Gastroesophageal sphincter (tissue), 4 donors: Measurements from ENCODE around the gene GPR35. TPM values are rescaled to one million over a fixed set of nuclear protein-coding genes. Genes with fewer than 3 reads are reported as not detected.

Experiments
- ATAC-seq: fragments of 150-250 bp; one replicate; pipeline ENCODE4 v1.9.1; 2016; ENCODE audit warnings: mild to moderate bottlenecking, moderate library complexity
- H3K27ac ChIP-seq, 4 donors: fragments of 200-600 bp; sonication (generic) in 3 of 4; 1 replicate in 3 of 4; 2 replicates in 1 of 4; pipeline ENCODE4 v1.5.1; 2016 to 2019
- H3K27me3 ChIP-seq: fragments of 200-600 bp; sonication (generic); one replicate; pipeline ENCODE4 v1.5.1; 2019
- H3K36me3 ChIP-seq, 2 donors: fragments of 200-600 bp; sonication (generic); one replicate each; pipeline ENCODE4 v1.5.1; 2019; ENCODE audit warnings: control low read depth in 1 of 2
- H3K4me1 ChIP-seq, 3 donors: fragments of 200-600 bp; sonication (generic); 1 replicate in 2 of 3; 2 replicates in 1 of 3; pipeline ENCODE4 v1.5.1; 2016 to 2019; ENCODE audit warnings: control low read depth in 2 of 3
- H3K4me3 ChIP-seq, 2 donors: fragments of 200-600 bp; sonication (generic); one replicate each; pipeline ENCODE4 v1.5.1; 2019; ENCODE audit warnings: mild to moderate bottlenecking in 1 of 2, moderate library complexity in 1 of 2
- H3K9me3 ChIP-seq, 3 donors: fragments of 200-600 bp; sonication (generic); one replicate each; pipeline ENCODE4 v1.5.1; 2017 to 2019; ENCODE audit warnings: control low read depth in 2 of 3
- EP300 ChIP-seq: sonication (generic); formaldehyde crosslinking; IDR thresholded peaks from one replicate; pipeline ENCODE4 v1.6.1; 2017; ENCODE audit warnings: antibody characterized with exemption, mild to moderate bottlenecking
- POLR2A ChIP-seq, 2 donors: fragments of 450-650 bp; IDR thresholded peaks; one replicate each; pipeline ENCODE4 v1.6.1; 2017; ENCODE audit warnings: antibody characterized with exemption in 2 of 2, mild to moderate bottlenecking in 2 of 2, moderate library complexity in 1 of 2
- POLR2AphosphoS5 ChIP-seq: sonication (generic); formaldehyde crosslinking; IDR thresholded peaks from one replicate; pipeline ENCODE4 v1.6.1; 2017; ENCODE audit warnings: antibody characterized with exemption
- WGBS, 2 donors: methylation state at CpG; one replicate each; pipeline ENCODE4 v1.1.5; 2018; ENCODE audit warnings: low coverage in 1 of 2; 5-methylcytosine and 5-hydroxymethylcytosine counted together
- total RNA-seq, 4 donors: library from RNA; depleted of rRNA; stranded (reverse); fragments of >200 nt; gene quantifications; one replicate each; pipeline ENCODE4 v1.1.0, GENCODE V29; 2016
- TF ChIP-seq, protein P1 (sequence below), 4 experiments: fragments of 200-600 bp in 2 of 4; fragments of 450-650 bp in 2 of 4; sonication (generic) in 1 of 4; IDR thresholded peaks; one replicate each; pipeline ENCODE4 v1.5.1; 2017 to 2019; ENCODE audit warnings: antibody characterized with exemption in 4 of 4, mild to moderate bottlenecking in 2 of 4, moderate library complexity in 2 of 4

Gene GPR35
- total RNA-seq, 4 donors from 2014 or later: 0.93 to 2.3 (median 1.9) TPM

DNA sequence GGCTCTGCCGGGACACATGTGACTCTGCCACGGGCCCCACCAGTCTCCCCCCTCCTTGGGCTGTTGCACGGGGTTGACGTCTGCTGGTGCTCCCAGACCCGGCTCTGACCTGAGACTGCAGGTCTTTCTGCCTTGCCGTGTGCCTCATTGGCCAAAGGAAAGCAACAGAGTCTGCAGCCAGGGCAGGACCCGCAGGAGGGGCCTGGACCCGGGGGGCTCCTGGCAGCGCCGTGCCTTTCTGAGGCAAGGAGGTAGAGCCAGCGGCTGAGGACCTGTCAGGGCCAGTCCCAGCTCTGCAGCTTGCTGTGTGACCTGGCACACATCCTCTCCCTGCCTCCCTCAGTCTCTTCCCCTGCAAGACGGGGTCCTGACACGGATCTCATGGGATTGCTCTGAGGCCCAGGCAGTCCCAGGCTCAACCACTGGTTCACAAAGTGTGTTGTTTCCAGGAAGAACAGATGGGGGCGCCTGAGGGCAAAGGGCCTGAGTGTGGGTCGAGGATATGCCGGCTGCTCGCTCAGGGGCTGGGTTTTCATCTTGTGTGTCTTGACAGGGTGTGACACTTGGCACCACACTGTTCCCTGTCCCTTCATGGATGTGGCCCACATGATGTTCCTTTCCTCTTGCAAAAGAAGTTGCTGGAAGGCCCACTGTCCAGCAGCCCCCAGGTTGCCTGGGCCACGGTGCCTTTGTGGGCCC, 29.8 kb upstream of the GPR35 start:
- no peak for ATAC-seq
- Histone ChIP-seq H3K36me3 (peaks cover 0 to 98% of the 10 kb centered on the region in 2 donors), H3K4me3 (no peak overlapping the region), H3K27me3 (no peaks in the 10 kb centered on the region), H3K4me1 (peaks cover 0 to 47% (median 0%) of the 10 kb centered on the region in 3 donors), H3K27ac (peak overlapping the region in 2 of 4 donors; percentile 16 to 53), H3K9me3 (no peaks in the 10 kb centered on the region)
- 86% methylated on average over 1 of the region's 18 CpGs; no CpG with 5 or more reads in 1 of the 2 donors for WGBS, 2 donors
- TF ChIP-seq EP300: no peak
- TF ChIP-seq POLR2AphosphoS5: no peak
- TF ChIP-seq POLR2A (IDR thresholded peaks at IDR 0.05): no peak
- TF ChIP-seq, protein P1, sequence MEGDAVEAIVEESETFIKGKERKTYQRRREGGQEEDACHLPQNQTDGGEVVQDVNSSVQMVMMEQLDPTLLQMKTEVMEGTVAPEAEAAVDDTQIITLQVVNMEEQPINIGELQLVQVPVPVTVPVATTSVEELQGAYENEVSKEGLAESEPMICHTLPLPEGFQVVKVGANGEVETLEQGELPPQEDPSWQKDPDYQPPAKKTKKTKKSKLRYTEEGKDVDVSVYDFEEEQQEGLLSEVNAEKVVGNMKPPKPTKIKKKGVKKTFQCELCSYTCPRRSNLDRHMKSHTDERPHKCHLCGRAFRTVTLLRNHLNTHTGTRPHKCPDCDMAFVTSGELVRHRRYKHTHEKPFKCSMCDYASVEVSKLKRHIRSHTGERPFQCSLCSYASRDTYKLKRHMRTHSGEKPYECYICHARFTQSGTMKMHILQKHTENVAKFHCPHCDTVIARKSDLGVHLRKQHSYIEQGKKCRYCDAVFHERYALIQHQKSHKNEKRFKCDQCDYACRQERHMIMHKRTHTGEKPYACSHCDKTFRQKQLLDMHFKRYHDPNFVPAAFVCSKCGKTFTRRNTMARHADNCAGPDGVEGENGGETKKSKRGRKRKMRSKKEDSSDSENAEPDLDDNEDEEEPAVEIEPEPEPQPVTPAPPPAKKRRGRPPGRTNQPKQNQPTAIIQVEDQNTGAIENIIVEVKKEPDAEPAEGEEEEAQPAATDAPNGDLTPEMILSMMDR (IDR thresholded peaks at IDR 0.05): peak in 2 of 4 experiments; percentile 12 to 15

DNA sequence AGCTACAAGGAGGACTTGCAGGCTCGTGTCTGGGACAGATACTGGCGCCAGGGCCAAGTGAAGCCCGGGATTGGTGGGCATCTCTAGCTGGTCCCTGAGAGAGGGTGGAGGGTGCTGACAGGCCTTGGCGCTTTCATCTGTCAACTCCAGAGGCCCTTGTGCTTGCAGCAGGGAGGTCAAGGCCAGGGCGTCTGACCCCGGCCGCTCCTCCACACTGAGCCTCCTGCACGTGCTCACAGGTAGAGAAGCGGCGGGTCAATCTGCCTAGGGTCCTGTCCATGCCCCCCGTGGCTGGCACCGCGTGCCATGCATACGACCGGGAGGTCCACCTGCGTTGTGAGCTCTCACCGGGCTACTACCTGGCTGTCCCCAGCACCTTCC, 29.2 kb upstream of the GPR35 start:
- Histone ChIP-seq H3K27ac (peak overlapping the region in 2 of 4 donors; percentile 16 to 53), H3K36me3 (peaks cover 0 to 98% of the 10 kb centered on the region in 2 donors), H3K9me3 (no peaks in the 10 kb centered on the region), H3K4me3 (peak overlapping the region in 1 of 2 donors; percentile 19), H3K4me1 (peaks cover 0 to 47% (median 0%) of the 10 kb centered on the region in 3 donors), H3K27me3 (no peaks in the 10 kb centered on the region)
- WGBS, 2 donors: 60 to 70% methylated on average over 1 to 2 of the region's 17 CpGs
- TF ChIP-seq POLR2A (IDR thresholded peaks at IDR 0.05): no peak
- TF ChIP-seq POLR2AphosphoS5: no peak
- TF ChIP-seq, protein P1 (IDR thresholded peaks at IDR 0.05): no peak
- no peak for TF ChIP-seq EP300
- no peak for ATAC-seq

DNA sequence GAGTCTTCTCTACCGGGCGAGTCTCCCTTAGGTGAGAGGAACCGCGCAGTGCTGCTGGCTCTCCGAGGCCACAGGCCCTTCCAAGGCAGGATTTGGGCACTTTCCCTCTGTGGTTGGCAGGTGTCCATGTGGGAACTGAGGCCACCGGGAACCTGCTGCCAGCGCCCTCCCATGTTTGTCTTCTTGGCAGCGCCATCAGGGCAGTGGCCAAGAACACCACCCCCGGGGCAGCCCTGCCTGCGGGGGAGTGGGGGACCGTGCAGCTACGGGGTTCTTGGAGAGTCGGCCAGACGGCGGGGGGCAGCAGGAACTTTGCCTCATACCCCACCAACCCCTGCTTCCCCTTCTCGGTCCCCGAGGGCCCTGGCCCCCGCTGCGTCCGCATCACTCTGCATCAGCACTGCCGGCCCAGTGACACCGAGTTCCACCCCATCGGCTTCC, 28.8 kb upstream of the GPR35 start:
- 62 to 68% methylated on average over 5 of the region's 23 CpGs for WGBS, 2 donors
- H3K9me3 ChIP-seq: no peaks in the 10 kb centered on the region
- ATAC-seq: peak; percentile 65
- H3K36me3 ChIP-seq: peaks cover 0 to 98% of the 10 kb centered on the region in 2 donors
- TF ChIP-seq POLR2AphosphoS5 (peak; percentile 72), POLR2A (IDR thresholded peaks at IDR 0.05) (no peak)
- TF ChIP-seq, protein P1 (IDR thresholded peaks at IDR 0.05): no peak
- H3K27ac ChIP-seq: peak overlapping the region in 2 of 4 donors; percentile 16 to 53
- no peaks in the 10 kb centered on the region for H3K27me3 ChIP-seq
- H3K4me3 ChIP-seq: peak overlapping the region in 1 of 2 donors; percentile 19
- H3K4me1 ChIP-seq: peaks cover 0 to 47% (median 0%) of the 10 kb centered on the region in 3 donors

DNA sequence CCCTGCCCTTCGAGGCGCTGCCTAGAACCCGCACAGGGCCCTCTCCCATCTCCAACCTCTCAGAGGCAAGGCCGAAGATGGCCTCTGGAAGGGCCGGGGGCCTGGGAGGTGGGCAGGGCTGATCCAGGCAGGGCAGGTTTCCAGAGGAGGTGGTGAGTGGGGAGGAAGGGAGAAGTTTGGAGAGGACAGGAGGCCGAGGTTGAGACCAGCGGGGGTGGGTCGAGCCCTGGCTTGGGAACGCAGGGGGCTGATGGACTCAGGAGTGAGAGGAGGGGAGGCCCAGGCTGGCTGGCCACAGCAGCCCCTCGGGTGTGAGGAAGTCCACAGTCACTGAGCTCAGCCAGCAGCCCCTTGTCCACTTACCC, 28.2 kb upstream of the GPR35 start:
- Histone ChIP-seq H3K36me3 (peaks cover 0 to 96% of the 10 kb centered on the region in 2 donors), H3K4me3 (no peak overlapping the region), H3K27me3 (no peaks in the 10 kb centered on the region), H3K4me1 (peaks cover 0 to 47% (median 0%) of the 10 kb centered on the region in 3 donors), H3K27ac (peak overlapping the region in 1 of 4 donors; percentile 53), H3K9me3 (no peaks in the 10 kb centered on the region)
- TF ChIP-seq, protein P1 (IDR thresholded peaks at IDR 0.05): no peak
- TF ChIP-seq EP300 (no peak), POLR2AphosphoS5 (no peak), POLR2A (IDR thresholded peaks at IDR 0.05) (no peak)
- WGBS, 2 donors: 88% methylated on average over 4 of the region's 10 CpGs; no CpG with 5 or more reads in 1 of the 2 donors
- ATAC-seq: no peak
